ENCODE measurements around the gene TMEFF1. TPM values are rescaled to one million over a fixed set of nuclear protein-coding genes. Genes with fewer than 3 reads are reported as not detected.

Gene TMEFF1
- total RNA-seq, 6 experiments from 2014 or later, result 0.09 to 0.24 TPM; not detected in 4

DNA sequence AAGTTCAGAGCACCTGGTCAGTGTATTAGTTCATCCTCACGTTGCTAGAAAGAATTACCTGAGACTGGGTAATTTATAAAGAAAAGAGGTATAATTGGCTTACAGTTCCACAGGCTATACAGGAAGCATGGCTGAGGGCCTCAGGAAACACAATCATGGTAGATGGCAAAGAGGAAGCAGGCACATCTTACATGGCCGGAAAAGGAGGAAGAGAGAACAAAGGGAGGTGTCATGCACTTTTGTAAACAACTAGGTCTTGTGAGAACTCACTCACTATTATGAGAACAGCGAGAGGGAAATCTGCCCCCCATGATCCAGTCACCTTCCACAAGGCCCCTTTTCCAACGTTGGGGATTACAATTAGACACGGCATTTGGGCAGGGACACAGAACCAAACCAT, 76.1 kb downstream of the TMEFF1 start:
- no peaks in the 10 kb centered on the region for H3K36me3 ChIP-seq
- TF ChIP-seq POLR2A (IDR thresholded peaks at IDR 0.05), result no peak
- TF ChIP-seq, protein P1, sequence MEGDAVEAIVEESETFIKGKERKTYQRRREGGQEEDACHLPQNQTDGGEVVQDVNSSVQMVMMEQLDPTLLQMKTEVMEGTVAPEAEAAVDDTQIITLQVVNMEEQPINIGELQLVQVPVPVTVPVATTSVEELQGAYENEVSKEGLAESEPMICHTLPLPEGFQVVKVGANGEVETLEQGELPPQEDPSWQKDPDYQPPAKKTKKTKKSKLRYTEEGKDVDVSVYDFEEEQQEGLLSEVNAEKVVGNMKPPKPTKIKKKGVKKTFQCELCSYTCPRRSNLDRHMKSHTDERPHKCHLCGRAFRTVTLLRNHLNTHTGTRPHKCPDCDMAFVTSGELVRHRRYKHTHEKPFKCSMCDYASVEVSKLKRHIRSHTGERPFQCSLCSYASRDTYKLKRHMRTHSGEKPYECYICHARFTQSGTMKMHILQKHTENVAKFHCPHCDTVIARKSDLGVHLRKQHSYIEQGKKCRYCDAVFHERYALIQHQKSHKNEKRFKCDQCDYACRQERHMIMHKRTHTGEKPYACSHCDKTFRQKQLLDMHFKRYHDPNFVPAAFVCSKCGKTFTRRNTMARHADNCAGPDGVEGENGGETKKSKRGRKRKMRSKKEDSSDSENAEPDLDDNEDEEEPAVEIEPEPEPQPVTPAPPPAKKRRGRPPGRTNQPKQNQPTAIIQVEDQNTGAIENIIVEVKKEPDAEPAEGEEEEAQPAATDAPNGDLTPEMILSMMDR (IDR thresholded peaks at IDR 0.05), result no peak
- WGBS (ENCODE audit: insufficient coverage, low coverage, low lambda C conversion rate, missing lambda C conversion rate), result 50% methylated on average over 1 of the region's 5 CpGs

DNA sequence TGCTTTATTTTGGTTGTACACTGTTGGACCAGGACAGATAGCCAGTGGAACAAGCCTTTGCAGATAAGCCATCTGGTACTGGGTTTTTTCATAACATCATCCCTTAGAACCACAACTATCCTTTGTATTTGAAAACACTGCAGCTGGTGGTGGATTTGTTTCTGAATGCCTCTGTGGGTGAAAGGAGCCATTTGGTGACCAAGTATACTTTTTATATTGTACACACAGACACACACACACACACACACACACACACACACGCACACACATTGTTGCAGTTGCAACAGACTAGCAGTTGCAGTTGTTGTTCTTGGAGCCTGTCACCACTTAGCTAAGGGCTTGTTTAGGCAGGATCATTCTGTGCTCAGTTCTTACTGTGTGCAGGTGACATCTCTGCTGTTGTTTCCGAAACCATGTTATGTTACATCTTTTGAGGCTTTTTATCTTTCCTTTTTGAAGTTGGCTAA, 82.0 kb downstream of the TMEFF1 start:
- no peak for ATAC-seq
- H3K27ac ChIP-seq, result no peak overlapping the region
- H3K9me3 ChIP-seq, result no peaks in the 10 kb centered on the region
- WGBS (ENCODE audit: insufficient coverage, low coverage, low lambda C conversion rate, missing lambda C conversion rate), result 83% methylated on average over 1 of the region's 2 CpGs
- intact Hi-C loops (cut with DNase I), result no loop called here
- H3K4me3 ChIP-seq, result no peak overlapping the region
- no peaks in the 10 kb centered on the region for H3K27me3 ChIP-seq
- no peak for DNase-seq
- no peaks in the 10 kb centered on the region for H3K4me1 ChIP-seq
- TF ChIP-seq, protein P1 (IDR thresholded peaks at IDR 0.05), result no peak
- no peak for TF ChIP-seq POLR2A (IDR thresholded peaks at IDR 0.05)
- H3K36me3 ChIP-seq, result no peaks in the 10 kb centered on the region

More for the DNA sequence above, 76.1 kb downstream of the TMEFF1 start:
- ATAC-seq (no peak), DNase-seq (no peak)
- Histone ChIP-seq H3K4me3 (no peak overlapping the region), H3K27ac (no peak overlapping the region), H3K9me3 (no peaks in the 10 kb centered on the region), H3K27me3 (no peaks in the 10 kb centered on the region), H3K4me1 (no peaks in the 10 kb centered on the region)
- intact Hi-C loops (cut with DNase I), result no loop called here

- intact Hi-C loops (cut with DNase I), result no loop called here
- no peak for ATAC-seq
Observed at GRCh38 chr9:100555471-100555870, 82.5 kb downstream of the TMEFF1 start.

DNA sequence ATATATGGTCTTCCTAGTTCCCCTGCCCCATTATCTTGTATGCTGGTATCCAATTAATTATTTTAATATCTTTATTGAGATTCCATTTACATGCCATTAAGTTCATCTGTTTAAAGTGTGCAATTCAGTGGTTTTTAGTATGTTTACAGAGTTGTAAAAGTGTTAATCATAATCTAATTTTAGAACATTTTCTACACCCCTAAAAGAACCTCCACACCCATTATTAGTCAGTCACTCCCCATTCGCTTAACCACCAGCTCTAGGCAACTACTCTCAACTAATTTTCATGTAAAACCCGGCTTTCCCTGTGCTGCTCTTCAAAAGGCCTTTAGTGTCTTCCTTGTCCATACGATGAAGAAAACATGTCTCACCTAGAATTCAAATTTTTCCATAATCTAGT, 84.1 kb downstream of the TMEFF1 start:
- DNase-seq (no peak), ATAC-seq (no peak)
- Histone ChIP-seq H3K36me3 (no peaks in the 10 kb centered on the region), H3K9me3 (no peaks in the 10 kb centered on the region), H3K27me3 (no peaks in the 10 kb centered on the region), H3K4me1 (no peaks in the 10 kb centered on the region), H3K4me3 (no peak overlapping the region), H3K27ac (no peak overlapping the region)
- 98% methylated on average over 3 of the region's 3 CpGs for WGBS (ENCODE audit: insufficient coverage, low coverage, low lambda C conversion rate, missing lambda C conversion rate)
- intact Hi-C loops (cut with DNase I), result no loop called here
- TF ChIP-seq POLR2A (IDR thresholded peaks at IDR 0.05), result no peak
- TF ChIP-seq, protein P1 (IDR thresholded peaks at IDR 0.05), result no peak

More at GRCh38 chr9:100555471-100555870, 82.5 kb downstream of the TMEFF1 start:
- no peak for DNase-seq
- no peak overlapping the region for H3K4me3 ChIP-seq
- H3K36me3 ChIP-seq, result no peaks in the 10 kb centered on the region
- WGBS (ENCODE audit: insufficient coverage, low coverage, low lambda C conversion rate, missing lambda C conversion rate), result 89% methylated on average over 1 of the region's 1 CpG
- TF ChIP-seq, protein P1 (IDR thresholded peaks at IDR 0.05), result no peak
- TF ChIP-seq POLR2A (IDR thresholded peaks at IDR 0.05), result no peak
- H3K4me1 ChIP-seq, result no peaks in the 10 kb centered on the region
- H3K27me3 ChIP-seq, result no peaks in the 10 kb centered on the region
- no peak overlapping the region for H3K27ac ChIP-seq
- no peaks in the 10 kb centered on the region for H3K9me3 ChIP-seq

GRCh38 chr9:100561256-100561655, 88.3 kb downstream of the TMEFF1 start:
- Histone ChIP-seq H3K27me3 (no peaks in the 10 kb centered on the region), H3K36me3 (no peaks in the 10 kb centered on the region), H3K4me1 (no peaks in the 10 kb centered on the region), H3K9me3 (no peaks in the 10 kb centered on the region), H3K4me3 (no peak overlapping the region), H3K27ac (no peak overlapping the region)
- ATAC-seq, result no peak
- DNase-seq, result no peak
- TF ChIP-seq, protein P1 (IDR thresholded peaks at IDR 0.05), result no peak
- TF ChIP-seq POLR2A (IDR thresholded peaks at IDR 0.05), result no peak
- intact Hi-C loops (cut with DNase I), result no loop called here
- WGBS (ENCODE audit: insufficient coverage, low coverage, low lambda C conversion rate, missing lambda C conversion rate), result 84% methylated on average over 3 of the region's 3 CpGs

All from right lobe of liver (tissue), 6 donors.